Right renal pelvis (tissue), 4 donors: ENCODE measurements around the gene LILRA6. TPM values are rescaled to one million over a fixed set of nuclear protein-coding genes. Genes with fewer than 3 reads are reported as not detected.

Experiments used
- DNase-seq, 4 donors: peaks; one replicate each; pipeline ENCODE4 v3.0.0-alpha.2; 2013; ENCODE audit warnings: low read depth in 4 of 4, low spot score in 3 of 4, missing footprints in 1 of 4
- polyA plus RNA-seq, 4 donors: library from polyadenylated mRNA; unstranded; fragments of 120-200 nt; gene quantifications; one replicate each; pipeline ENCODE4 v1.2.1, GENCODE V29; 2013; ENCODE audit not compliant: insufficient read length in 4 of 4

LILRA6 gene
- polyA plus RNA-seq, 4 donors = 0.25 to 0.83 (median 0.65) TPM

GRCh38 chr19:54190503-54191010 lies 52.0 kb downstream of the LILRA6 start:
- peak; percentile 98 to 99 (median 99) for DNase-seq

GRCh38 chr19:54189735-54190502 lies 52.7 kb downstream of the LILRA6 start:
- DNase-seq = peak; percentile 100

GRCh38 chr19:54189145-54189734 lies 53.4 kb downstream of the LILRA6 start, which contains the start of gene MBOAT7:
Gene MBOAT7 (minus strand): TSS chr19:54189580. CDS start chr19:54188508, 1,072 bp downstream.
- no peak for DNase-seq

GRCh38 chr19:54188215-54188871 lies 54.2 kb downstream of the LILRA6 start:
- no peak for DNase-seq

GRCh38 chr19:54186934-54187381 lies 55.6 kb downstream of the LILRA6 start:
- DNase-seq = no peak

Other genes starting within 250 kb of the LILRA6 start
- gene VSTM1, start 178.9 kb downstream of the LILRA6 start, polyA plus RNA-seq = under 1 TPM in 2 of 4 donors, not detected in 2; 0.17 to 0.18 TPM
- not detected for gene TARM1, start 161.4 kb downstream of the LILRA6 start, polyA plus RNA-seq
- under 1 TPM; 0.15 to 0.33 (median 0.21) TPM for gene OSCAR, start 142.0 kb downstream of the LILRA6 start, polyA plus RNA-seq
- 100 to 1,000 TPM; 103 to 139 (median 114) TPM for gene NDUFA3, start 139.9 kb downstream of the LILRA6 start, polyA plus RNA-seq
- gene TFPT, start 127.1 kb downstream of the LILRA6 start, polyA plus RNA-seq = 10 to 100 TPM; 14.3 to 22.6 (median 14.4) TPM
- gene PRPF31, start 127.0 kb downstream of the LILRA6 start, polyA plus RNA-seq = 10 to 100 TPM; 64.7 to 81.6 (median 67.2) TPM
- gene CNOT3, start 105.0 kb downstream of the LILRA6 start, polyA plus RNA-seq = 10 to 100 TPM; 61.5 to 76.2 (median 64.8) TPM
- 1 to 10 TPM; 7.9 to 9.6 (median 8.4) TPM for gene LENG1, start 83.1 kb downstream of the LILRA6 start, polyA plus RNA-seq
- 10 to 100 TPM; 26.9 to 35.6 (median 33.7) TPM for gene TMC4, start 69.6 kb downstream of the LILRA6 start, polyA plus RNA-seq
- gene MBOAT7, start 53.2 kb downstream of the LILRA6 start, polyA plus RNA-seq = 10 to 100 TPM; 65.8 to 86.6 (median 70.3) TPM
- 10 to 100 TPM; 52.4 to 68.5 (median 54.5) TPM for gene TSEN34, start 51.5 kb downstream of the LILRA6 start, polyA plus RNA-seq
- gene RPS9, start 41.9 kb downstream of the LILRA6 start, polyA plus RNA-seq = 1,000 to 10,000 TPM; 1,225 to 2,135 (median 1,430) TPM
- 1 to 10 TPM in 2 of 4 donors, under 1 TPM in 2; 0.83 to 1.7 (median 1.1) TPM for gene LILRB3, start 19.8 kb downstream of the LILRA6 start, polyA plus RNA-seq
- gene LILRB5, start 14.5 kb upstream of the LILRA6 start, polyA plus RNA-seq = 1 to 10 TPM; 1.9 to 2.6 (median 2.1) TPM
- gene LILRB2, start 38.3 kb upstream of the LILRA6 start, polyA plus RNA-seq = 1 to 10 TPM in 2 of 4 donors, under 1 TPM in 2; 0.87 to 1.5 (median 1.0) TPM
- gene LILRA5, start 70.4 kb upstream of the LILRA6 start, polyA plus RNA-seq = 1 to 10 TPM in 1 of 4 donors, under 1 TPM in 3; 0.17 to 1.2 (median 0.34) TPM
- gene LILRA4, start 96.4 kb upstream of the LILRA6 start, polyA plus RNA-seq = under 1 TPM in 3 of 4 donors, not detected in 1; 0.04 to 0.20 (median 0.12) TPM
- gene LAIR1, start 122.1 kb upstream of the LILRA6 start, polyA plus RNA-seq = 1 to 10 TPM; 3.3 to 5.6 (median 4.7) TPM
- gene TTYH1, start 172.7 kb upstream of the LILRA6 start, polyA plus RNA-seq = 10 to 100 TPM in 1 of 4 donors, 1 to 10 TPM in 3; 6.7 to 14.1 (median 8.1) TPM
- 100 to 1,000 TPM; 126 to 169 (median 150) TPM for gene LENG8, start 206.4 kb upstream of the LILRA6 start, polyA plus RNA-seq
- 1 to 10 TPM; 1.4 to 2.9 (median 1.8) TPM for gene LENG9, start 221.0 kb upstream of the LILRA6 start, polyA plus RNA-seq
- gene CDC42EP5, start 230.5 kb upstream of the LILRA6 start, polyA plus RNA-seq = 10 to 100 TPM; 25.1 to 49.9 (median 30.2) TPM